Measurements from ENCODE around the gene SERPINB6. TPM values are rescaled to one million over a fixed set of nuclear protein-coding genes. Genes with fewer than 3 reads are reported as not detected.
A peak's percentile ranks its signal among the peaks of the same experiment; 100 is the strongest.
"Not testable (repeated sequence)": the region's sequence is repeated elsewhere in the genome, so short reads cannot be mapped to it uniquely, and the experiment has no call there.

The SERPINB6 gene
- total RNA-seq, 1 donor from 2014 or later = 122 TPM

DNA sequence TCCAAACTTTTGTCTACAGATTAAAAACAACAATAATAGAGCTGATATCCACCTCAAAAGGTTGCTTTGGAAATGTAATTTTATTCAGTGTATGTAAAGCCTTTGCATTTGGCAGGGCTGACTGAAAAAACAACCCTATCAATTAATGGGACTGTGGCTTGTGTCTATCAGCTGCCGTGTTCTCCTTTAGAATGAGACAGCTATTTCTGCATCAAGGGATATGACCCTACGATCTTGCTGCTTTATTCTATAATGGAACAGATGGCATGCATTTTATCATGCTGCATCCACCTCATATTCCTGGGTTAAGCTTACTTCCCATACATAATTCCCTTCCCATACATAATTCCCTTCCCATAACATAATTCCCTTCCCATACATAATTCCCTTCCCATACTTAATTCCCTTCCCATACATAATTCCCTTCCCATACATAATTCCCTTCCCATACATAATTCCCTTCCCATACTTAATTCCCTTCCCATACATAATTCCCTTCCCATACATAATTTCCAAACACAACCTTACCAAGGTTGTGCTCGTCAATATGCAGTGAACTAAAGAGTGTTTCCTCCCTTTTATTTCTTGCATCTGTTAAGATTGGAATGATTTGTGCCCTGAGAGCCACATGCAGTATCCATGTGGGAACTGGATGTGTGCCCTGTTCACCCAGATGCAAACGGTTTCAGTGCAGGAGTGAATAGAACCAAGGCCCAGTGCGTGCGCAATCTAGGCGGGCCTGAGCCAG, 26.8 kb downstream of the SERPINB6 start:
- intact Hi-C loops (cut with DNase I) = no loop called here
- DNase-seq (ENCODE audit: low spot score) = no peak
- ATAC-seq = no peak

DNA sequence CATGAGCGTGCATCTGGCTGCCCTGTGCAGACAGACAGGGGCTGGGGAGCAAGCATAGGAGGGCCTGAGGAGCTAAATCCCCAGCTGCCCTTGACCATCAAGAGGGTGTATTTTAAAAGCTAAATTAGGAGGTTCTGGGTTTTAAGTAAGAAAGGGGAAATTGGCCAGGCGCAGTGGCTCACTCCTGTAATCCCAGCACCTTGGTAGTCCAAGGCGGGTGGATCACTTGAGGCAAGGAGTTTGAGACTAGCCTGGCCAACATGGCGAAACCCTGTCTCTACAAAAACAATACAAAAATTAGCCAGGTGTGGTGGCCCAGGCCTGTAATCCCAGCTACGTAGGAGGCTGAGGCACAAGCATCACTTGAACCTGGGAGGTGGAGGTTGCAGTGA, 27.8 kb downstream of the SERPINB6 start:
- no peak for ATAC-seq
- intact Hi-C loops (cut with DNase I) = no loop called here
- peak; percentile 40 for DNase-seq (ENCODE audit: low spot score)

DNA sequence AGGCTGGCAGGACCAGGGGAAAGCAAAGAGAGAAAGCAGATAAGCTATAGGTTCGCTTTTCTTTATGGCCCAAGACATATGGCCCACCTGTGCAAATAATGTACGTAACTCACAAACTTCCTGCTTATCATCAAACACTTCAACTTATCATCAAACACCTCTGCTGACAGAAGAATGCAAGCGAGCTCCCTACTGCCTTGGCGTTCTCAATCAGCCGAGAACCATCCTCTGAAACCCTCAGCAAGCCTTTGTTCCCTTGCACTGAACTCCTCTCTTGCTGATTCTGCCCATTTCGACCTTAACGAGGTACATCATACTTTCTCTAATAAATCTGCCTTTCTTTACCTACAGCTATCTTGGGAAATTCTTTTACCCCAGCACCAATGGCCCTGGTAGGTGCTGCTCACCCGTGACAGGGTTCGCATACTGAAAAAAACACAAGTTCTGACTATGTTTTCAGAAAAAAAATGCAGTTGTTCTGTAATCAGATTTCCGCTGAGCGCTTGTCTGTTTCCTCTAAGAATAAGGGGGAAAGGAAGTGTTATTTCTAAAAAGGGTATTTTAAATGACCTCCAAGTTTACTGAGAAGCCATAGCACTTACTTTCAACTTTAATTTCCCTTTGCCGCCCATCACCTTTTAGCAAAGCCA, 28.3 kb downstream of the SERPINB6 start:
- ATAC-seq (peak; percentile 22), DNase-seq (ENCODE audit: low spot score) (no peak)
- intact Hi-C loops (cut with DNase I) = no loop called here

DNA sequence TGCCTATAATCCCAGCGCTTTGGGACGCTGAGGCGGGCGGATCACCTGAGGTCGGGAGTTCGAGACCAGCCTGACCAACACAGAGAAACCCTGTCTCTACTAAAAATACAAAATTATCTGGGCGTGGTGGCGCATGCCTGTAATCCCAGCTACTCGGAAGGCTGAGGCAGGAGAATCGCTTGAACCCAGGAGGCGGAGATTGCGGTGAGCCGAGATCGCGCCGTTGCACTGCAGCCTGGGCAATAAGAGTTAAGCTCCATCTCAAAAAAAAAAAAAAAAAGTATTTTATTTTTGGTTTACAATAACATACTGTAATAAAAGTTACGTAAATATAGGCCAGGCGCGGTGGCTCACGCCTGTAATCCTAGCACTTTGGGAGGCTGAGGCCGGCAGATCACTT, 29.3 kb downstream of the SERPINB6 start:
- ATAC-seq; intact Hi-C loops (cut with DNase I): not testable (repeated sequence)
- peak; percentile 38 for DNase-seq (ENCODE audit: low spot score)

DNA sequence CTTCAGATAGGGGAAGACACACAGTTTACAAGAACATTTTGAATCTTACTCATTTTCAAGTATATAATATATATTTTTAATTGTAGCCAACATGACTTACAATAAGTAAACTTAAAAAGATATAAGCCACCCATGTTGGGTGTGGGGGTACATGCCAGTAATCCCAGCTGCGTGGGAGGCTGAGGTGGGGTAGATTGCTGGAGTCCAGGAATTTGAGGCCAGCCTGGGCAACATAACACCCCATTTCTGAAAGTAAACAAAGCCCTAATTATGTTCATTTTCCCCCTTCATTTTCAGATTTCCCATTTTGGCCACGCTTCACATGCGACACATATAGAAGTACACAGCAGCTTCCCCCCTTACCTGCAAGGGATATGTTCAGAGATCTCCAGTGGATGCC, 30.5 kb downstream of the SERPINB6 start:
- ATAC-seq = no peak

DNA sequence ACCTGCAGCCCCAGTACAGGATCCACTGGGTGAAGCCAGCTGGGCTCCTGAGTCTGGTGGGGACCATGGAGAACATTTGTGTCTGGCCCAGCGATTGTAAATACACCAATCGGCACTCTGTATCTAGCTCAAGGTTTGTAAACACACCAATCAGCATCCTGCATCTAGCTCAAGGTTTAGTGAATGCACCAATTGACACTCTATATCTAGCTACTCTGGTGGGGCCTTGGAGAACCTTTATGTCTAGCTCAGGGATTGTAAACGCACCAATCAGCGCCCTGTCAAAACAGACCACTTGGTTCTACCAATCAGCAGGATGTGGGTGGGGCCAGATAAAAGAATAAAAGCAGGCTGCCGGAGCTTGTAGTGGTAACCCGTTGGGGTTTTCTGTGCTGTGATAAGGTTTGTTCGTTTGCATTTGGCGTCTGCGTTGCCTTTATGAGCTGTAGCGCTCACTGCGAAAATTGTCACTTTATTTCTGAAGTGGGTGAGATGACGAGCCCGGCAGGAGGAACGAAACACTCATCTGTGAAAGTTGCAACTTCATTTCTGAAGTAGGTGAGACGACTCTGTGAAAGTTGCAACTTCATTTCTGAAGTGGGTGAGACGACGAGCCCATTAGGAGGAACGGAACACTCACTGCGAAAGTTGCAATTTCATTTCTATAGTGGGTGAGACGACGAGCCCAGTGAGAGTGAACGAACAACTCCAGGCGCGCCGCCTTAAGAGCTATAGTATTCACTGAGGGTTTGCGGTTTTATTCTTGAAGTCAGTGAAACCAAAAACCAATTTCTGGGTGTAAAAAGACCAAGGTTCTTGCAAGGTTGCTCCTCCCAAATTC, 31.1 kb downstream of the SERPINB6 start:
- intact Hi-C loops (cut with DNase I) = no loop called here
- peak; percentile 39 for ATAC-seq
- DNase-seq (ENCODE audit: low spot score) = peak; percentile 49

More for the DNA sequence above, 30.5 kb downstream of the SERPINB6 start:
- intact Hi-C loops (cut with DNase I) = no loop called here
- DNase-seq (ENCODE audit: low spot score) = no peak

DNA sequence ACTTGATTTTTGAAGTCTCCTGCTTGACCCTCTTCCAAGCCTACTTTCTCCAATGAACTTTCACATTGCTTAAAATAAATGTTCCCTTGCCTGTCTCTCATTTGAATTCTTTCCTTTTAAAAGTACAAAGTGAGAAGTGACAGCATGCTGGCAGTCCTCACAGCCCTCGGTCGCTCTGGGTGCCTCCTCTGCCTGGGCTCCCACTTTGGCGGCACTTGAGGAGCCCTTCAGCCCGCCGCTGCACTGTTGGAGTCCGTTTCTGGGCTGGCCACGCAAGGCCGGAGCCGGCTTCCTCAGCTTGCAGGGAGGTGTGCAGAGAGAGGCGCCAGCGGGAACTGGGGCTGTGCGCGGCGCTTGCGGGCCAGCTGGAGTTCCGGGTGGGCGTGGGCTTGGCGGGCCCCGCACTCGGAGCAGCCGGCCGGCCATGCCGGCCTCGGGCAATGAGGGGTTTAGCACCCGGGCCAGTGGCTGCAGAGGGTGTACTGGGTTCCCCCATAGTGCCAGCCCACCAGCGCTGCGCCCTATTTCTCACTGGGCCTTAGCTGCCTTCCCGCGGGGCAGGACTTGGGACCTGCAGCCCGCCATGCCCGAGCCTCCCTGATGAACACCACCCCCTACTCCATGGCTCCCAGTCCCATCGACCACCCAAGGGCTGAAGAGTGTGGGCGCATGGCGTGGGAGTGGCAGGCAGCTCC, 31.9 kb downstream of the SERPINB6 start:
- DNase-seq (ENCODE audit: low spot score) = peak; percentile 54
- intact Hi-C loops (cut with DNase I) = loop anchor here (10.0 kb wide), 1 partner anchor 155 kb away; no protein-coding TSS in a partner anchor
- no peak for ATAC-seq

DNA sequence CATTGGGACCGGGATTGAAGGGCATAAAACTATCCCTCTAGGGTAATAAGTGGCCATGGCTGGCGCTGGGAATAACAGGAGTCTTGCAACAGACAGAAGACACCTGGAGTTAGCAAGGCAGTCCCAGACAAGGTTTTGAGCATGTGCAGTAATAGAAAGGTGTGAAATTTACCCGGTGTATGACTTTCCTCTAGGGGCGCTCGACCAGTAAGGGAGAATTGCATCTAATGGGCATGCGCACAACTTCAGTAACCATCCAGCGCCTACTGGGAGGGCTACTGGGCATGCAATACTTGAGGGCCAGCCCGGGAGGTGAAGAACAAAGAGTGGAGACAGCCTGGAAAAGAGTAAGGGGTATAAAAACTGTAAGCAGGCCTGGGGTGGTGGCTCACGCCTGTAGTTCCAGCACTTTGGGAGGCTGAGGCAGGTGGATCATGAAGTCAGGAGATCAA, 32.7 kb downstream of the SERPINB6 start:
- DNase-seq (ENCODE audit: low spot score) (peak; percentile 35), ATAC-seq (no peak)
- intact Hi-C loops (cut with DNase I) = loop anchor here (10.0 kb wide), 1 partner anchor 154 kb away; no protein-coding TSS in a partner anchor

DNA sequence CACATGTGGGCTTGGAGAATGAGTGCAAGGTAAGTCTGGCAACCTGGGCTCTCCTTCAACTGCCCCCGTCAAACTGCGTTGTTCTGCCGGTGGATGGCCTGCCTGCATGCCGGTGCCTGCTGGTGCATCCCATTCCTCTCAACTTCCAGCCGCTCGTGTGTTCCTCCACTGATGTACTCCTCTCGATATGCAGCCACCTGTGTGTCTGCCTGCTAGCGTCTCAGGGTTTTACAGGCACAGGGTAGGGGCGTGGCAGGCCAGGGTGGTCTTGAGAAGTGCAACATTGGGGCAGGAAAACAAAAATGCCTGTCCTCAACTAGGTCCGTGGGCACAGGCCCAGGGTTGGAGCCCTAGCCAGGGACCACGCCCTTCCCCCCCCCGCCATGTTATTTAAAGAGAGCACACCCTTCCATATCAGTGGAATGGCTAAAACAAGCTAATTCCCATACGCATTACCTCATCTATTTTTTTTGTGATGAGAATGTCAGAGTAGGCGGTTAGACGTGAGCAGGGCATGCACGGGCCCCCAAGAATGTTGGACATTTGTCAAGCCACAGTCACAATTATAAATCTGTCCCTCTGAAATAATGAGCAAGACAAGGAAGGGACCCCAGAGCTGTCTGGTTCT, 33.2 kb downstream of the SERPINB6 start:
- DNase-seq (ENCODE audit: low spot score) (peak; percentile 42), ATAC-seq (no peak)
- intact Hi-C loops (cut with DNase I) = loop anchor here (10.0 kb wide), 1 partner anchor 153 kb away; no protein-coding TSS in a partner anchor

DNA sequence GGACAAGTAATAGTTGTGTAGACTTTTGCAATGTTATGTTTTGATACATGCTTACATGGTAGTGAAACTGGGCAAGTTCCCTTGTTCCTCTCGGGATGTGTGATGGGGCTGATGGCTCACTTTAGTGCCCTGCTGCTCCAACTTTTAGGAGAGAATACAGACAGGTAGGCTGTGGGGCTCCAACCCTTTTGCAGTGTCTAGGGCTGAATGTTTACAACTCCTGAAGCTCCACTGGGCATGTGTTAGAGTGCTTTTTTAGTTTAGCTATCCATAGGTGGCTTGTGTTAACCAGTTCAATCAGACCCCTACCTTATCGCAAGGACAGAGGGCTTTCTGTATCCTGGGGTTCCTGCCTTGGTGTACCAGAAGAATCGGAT, 33.8 kb downstream of the SERPINB6 start:
- no peak for ATAC-seq

DNA sequence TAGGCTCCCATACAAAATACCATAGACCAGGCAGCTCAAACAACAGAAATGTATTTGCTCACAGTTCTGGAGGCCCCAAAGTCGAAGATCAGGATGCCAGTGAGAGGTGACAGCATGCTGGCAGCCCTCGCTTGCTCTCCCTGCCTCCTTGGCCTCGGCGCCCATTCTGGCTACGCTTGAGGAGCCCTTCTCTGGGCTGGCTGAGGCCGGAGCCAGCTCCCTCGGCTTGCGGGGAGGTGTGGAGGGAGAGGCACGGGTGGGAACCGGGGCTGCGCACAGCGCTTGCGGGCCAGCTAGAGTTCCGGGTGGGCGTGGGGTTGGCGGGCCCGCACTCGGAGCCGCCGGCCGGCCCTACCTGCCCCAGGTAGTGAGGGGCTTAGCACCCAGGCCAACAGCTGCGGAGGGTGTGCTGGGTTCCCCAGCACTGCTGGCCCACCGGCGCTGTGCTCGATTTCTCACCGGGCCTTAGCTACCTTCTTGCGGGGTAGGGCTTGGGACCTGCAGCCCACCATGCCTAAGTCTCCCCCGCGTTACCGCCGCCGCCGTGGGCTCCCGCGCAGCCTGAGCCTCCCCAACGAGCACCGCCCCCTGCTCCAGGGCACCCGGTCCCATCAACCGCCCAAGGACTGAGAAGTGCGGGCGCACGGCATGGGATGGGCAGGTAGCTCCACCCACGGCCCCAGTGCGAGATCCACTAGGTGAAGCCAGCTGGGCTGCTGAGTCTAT, 35.6 kb downstream of the SERPINB6 start:
- ATAC-seq = no peak
- no peak for DNase-seq (ENCODE audit: low spot score)
- intact Hi-C loops (cut with DNase I) = loop anchor here (10.0 kb wide), 1 partner anchor 151 kb away; no protein-coding TSS in a partner anchor

More for the DNA sequence above, 33.8 kb downstream of the SERPINB6 start:
- DNase-seq (ENCODE audit: low spot score) = no peak
- intact Hi-C loops (cut with DNase I) = loop anchor here (10.0 kb wide), 1 partner anchor 153 kb away; no protein-coding TSS in a partner anchor

DNA sequence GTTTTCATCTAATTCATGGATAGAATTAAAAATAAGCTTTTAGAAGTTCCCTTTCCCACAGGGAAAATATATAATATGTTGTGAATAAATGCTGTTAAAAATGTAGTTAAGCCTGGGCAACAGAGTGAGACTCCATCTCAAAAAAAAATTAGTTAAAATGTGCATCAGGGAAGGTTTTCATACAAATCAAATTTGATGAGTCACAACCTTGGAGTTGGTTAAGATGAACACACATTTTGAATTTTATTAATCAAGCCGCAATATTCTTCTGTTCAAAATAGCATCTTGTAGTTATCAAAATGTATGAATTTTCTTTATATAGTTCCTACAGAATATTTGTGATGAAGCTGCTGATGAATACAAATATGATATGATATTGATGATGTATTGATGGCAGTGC, 37.3 kb downstream of the SERPINB6 start:
- intact Hi-C loops (cut with DNase I) = loop anchor here (5.0 to 10.0 kb wide), 2 partner anchors 87 to 149 kb away; no protein-coding TSS in a partner anchor
- ATAC-seq (no peak), DNase-seq (ENCODE audit: low spot score) (no peak)

DNA sequence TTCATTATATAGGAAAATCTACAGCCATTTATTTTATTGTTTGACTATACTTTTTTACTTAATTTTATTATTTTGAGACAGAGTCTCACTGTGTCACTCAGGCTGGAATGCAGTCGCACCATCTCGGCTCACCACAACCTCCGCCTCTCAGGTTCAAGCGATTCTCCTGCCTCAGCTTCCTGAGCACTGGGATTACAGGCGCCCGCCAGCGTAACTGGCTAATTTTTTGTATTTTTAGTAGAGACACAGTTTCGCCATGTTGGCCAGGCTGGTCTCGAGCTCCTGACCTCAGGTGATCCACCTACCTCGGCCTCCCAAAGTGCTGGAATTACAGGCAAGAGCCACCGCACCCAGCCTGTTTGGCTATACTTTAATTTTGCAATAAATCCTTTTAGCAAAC, 38.5 kb downstream of the SERPINB6 start:
- not testable (repeated sequence) for DNase-seq (ENCODE audit: low spot score); ATAC-seq
- intact Hi-C loops (cut with DNase I) = loop anchor here (5.0 to 10.0 kb wide), 2 partner anchors 86 to 148 kb away; no protein-coding TSS in a partner anchor

DNA sequence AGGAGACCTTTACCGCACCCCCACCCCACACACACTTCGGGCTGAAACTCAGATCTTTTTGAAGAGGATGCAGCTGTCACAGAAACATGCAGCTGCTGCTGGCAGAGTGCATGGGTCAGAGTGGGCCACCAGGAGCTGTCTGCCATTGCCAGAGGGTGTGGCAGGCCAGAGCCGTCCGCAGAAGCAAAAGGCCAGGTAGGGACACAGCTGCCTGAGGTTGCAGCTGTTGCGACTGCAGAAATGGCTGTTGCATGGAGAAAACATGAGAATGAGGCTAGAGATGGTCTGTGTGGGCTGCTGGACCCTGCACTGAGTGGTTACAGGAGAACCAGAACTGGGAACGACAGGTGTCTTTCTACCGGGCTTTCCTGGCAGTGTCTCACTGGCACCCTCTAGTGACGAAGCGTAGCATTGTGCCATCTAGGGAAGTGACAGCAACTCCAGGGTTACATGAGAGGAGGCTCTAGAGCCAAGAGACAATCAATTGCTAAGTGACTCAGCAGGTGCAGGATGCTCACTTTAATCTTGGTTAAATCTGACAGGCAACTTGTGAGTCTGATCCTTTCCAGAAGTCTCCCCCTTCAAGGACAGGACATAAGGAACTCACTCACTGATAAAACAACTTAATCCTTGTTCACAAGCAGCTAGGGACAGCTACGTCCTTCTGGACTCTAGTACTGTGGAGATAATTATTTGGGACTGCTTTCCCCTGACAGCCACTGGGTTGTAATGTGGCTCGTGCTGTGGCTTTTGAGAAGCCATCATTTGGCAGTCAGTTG, 39.2 kb downstream of the SERPINB6 start:
- DNase-seq (ENCODE audit: low spot score) (peak; percentile 86), ATAC-seq (peak; percentile 91)
- intact Hi-C loops (cut with DNase I) = loop anchor here (5.0 to 10.0 kb wide), 2 partner anchors 85 to 147 kb away; no protein-coding TSS in a partner anchor

DNA sequence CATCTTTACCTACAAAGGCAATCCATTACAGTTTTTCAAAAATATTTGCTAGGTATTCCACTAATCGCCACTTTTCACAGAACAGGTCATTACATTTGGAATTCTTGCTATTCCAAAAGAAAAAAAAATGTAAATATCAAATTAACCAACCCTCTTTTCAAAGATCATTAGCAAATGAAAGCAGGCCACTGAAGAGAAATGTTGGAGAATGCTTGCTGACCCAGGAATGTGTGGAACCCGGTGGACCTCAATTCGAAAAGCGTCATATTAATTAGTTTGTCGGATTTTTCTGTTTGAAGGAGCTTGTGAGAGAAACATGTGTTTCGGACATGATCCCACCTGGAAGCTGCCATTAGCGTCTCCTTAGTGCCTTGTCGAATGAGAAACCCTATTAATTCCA, 40.3 kb downstream of the SERPINB6 start:
- DNase-seq (ENCODE audit: low spot score) = no peak
- intact Hi-C loops (cut with DNase I) = loop anchor here (5.0 to 10.0 kb wide), 2 partner anchors 84 to 146 kb away; no protein-coding TSS in a partner anchor
- ATAC-seq = no peak

DNA sequence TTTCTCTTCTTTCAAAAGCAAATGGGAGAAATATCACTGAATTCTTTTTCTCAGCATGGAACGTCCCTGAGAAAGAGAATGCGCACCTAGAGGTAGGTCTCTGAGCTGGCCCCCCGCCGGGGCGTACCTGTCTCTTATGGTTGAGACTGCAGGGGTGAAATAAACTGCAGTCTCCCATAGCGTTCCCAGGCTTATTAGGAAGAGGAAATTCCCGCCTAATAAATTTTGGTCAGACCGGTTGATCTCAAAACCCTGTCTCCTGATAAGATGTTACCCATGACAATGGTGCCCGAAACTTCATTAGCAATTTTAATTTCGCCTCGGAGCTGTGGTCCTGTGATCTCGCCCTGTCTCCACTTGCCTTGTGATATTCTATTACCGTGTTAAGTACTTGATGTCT, 43.4 kb downstream of the SERPINB6 start:
- DNase-seq (ENCODE audit: low spot score); ATAC-seq; intact Hi-C loops (cut with DNase I): not testable (repeated sequence)

All from sciatic nerve (tissue), 2 donors.